ENCODE results near the gene CEBPA. TPM values are rescaled to one million over a fixed set of nuclear protein-coding genes. Genes with fewer than 3 reads are reported as not detected.

CEBPA gene
- total and polyA plus RNA-seq, 10 donors = 7.4 to 27.7 (median 18.0) TPM

GRCh38 chr19:33292595-33293254 is 9.6 kb downstream of the CEBPA start:
- H3K36me3 ChIP-seq = no peaks in the 10 kb centered on the region
- H3K27ac ChIP-seq = peak overlapping the region in 7 of 8 donors; percentile 67 to 94 (median 87)
- peaks cover 0 to 70% (median 0%) of the 10 kb centered on the region in 7 donors for H3K27me3 ChIP-seq (replicated peaks in 1 of 7)
- DNase-seq = peak; percentile 77
- peak overlapping the region in 2 of 8 donors; percentile 18 to 41 for H3K4me3 ChIP-seq
- no peak for TF ChIP-seq CTCF (IDR thresholded peaks at IDR 0.05 in 8 of 11, conservative IDR thresholded peaks at IDR 0.05 in 3 of 11)
- peak; percentile 23 to 51 (median 42) for TF ChIP-seq POLR2AphosphoS5 (IDR thresholded peaks at IDR 0.05)
- peaks cover 0 to 69% (median 13%) of the 10 kb centered on the region in 6 donors for H3K4me1 ChIP-seq
- 34 to 70% (median 47%) methylated on average over 16 of the region's 16 CpGs for WGBS, 5 donors
- H3K9me3 ChIP-seq = peaks cover 0 to 26% (median 24%) of the 10 kb centered on the region in 8 donors
- intact Hi-C loops (cut with DNase I; ENCODE audit: low total_unique reads) = no loop called here

- 76 to 90% (median 81%) methylated on average over 14 to 15 of the region's 15 CpGs for WGBS, 5 donors
- Histone ChIP-seq H3K36me3 (no peaks in the 10 kb centered on the region), H3K4me1 (peaks cover 0 to 76% (median 15%) of the 10 kb centered on the region in 6 donors), H3K9me3 (peaks cover 0 to 31% (median 27%) of the 10 kb centered on the region in 8 donors), H3K27me3 (replicated peaks in 1 of 7) (peaks cover 0 to 68% (median 0%) of the 10 kb centered on the region in 7 donors), H3K4me3 (no peak overlapping the region), H3K27ac (peak overlapping the region in 6 of 8 donors; percentile 79 to 94 (median 88))
- DNase-seq = peak; percentile 66
- intact Hi-C loops (cut with DNase I; ENCODE audit: low total_unique reads) = no loop called here
- TF ChIP-seq POLR2A (IDR thresholded peaks at IDR 0.05) (no peak), POLR2AphosphoS5 (IDR thresholded peaks at IDR 0.05) (no peak)
Measured at GRCh38 chr19:33291623-33292534, 10.5 kb downstream of the CEBPA start.

GRCh38 chr19:33290956-33291622 is 11.2 kb downstream of the CEBPA start:
- peak overlapping the region in 1 of 8 donors; percentile 94 for H3K27ac ChIP-seq
- 84 to 89% (median 87%) methylated on average over 10 to 14 of the region's 14 CpGs for WGBS, 5 donors
- H3K4me3 ChIP-seq = no peak overlapping the region
- TF ChIP-seq POLR2A (IDR thresholded peaks at IDR 0.05) (no peak), CTCF (IDR thresholded peaks at IDR 0.05 in 8 of 11, conservative IDR thresholded peaks at IDR 0.05 in 3 of 11) (no peak), POLR2AphosphoS5 (IDR thresholded peaks at IDR 0.05) (no peak)
- H3K27me3 ChIP-seq (replicated peaks in 1 of 7) = peaks cover 0 to 65% (median 0%) of the 10 kb centered on the region in 7 donors
- DNase-seq = peak; percentile 66
- H3K4me1 ChIP-seq = peaks cover 0 to 76% (median 20%) of the 10 kb centered on the region in 6 donors
- no peaks in the 10 kb centered on the region for H3K36me3 ChIP-seq
- intact Hi-C loops (cut with DNase I; ENCODE audit: low total_unique reads) = no loop called here
- H3K9me3 ChIP-seq = peaks cover 0 to 31% (median 27%) of the 10 kb centered on the region in 8 donors

- Histone ChIP-seq H3K4me3 (no peak overlapping the region), H3K27ac (peak overlapping the region in 1 of 8 donors; percentile 81), H3K36me3 (no peaks in the 10 kb centered on the region), H3K27me3 (replicated peaks in 1 of 7) (peaks cover 0 to 63% (median 0%) of the 10 kb centered on the region in 7 donors), H3K4me1 (peaks cover 0 to 77% (median 19%) of the 10 kb centered on the region in 6 donors), H3K9me3 (peaks cover 0 to 31% (median 27%) of the 10 kb centered on the region in 8 donors)
- intact Hi-C loops (cut with DNase I; ENCODE audit: low total_unique reads) = no loop called here
- DNase-seq = peak; percentile 59
- no peak for TF ChIP-seq POLR2AphosphoS5 (IDR thresholded peaks at IDR 0.05)
- no peak for TF ChIP-seq CTCF (IDR thresholded peaks at IDR 0.05 in 8 of 11, conservative IDR thresholded peaks at IDR 0.05 in 3 of 11)
- TF ChIP-seq POLR2A (IDR thresholded peaks at IDR 0.05) = no peak
- 74 to 96% (median 86%) methylated on average over 8 to 11 of the region's 11 CpGs for whole genome bisulfite sequencing, 5 donors
Measured at GRCh38 chr19:33290082-33290815, 12.1 kb downstream of the CEBPA start.

All from spleen (tissue), 11 donors.